Measurements from ENCODE around the gene MCTP1. TPM values are rescaled to one million over a fixed set of nuclear protein-coding genes. Genes with fewer than 3 reads are reported as not detected.

Gene MCTP1
- total RNA-seq, 4 donors from 2014 or later = 5.4 to 22.1 (median 5.8) TPM

DNA sequence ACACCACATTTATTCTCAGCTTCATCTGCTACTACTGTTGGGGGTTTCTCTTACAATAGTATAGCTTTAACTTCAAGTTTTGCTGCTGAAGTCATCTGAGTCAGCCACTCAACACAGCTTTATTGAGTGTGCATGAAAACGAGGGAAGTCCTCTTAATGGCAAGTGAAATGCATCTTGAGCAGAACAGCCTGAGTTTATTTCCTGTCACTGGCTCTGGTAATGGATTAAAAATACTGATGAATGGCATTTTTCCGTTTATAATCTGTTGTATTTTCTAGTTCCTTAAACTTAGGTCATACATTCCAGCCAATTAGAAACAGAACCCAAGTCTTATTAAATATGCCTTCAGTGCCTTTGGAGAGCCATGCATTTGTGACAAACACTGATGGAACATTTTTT is 427.8 kb downstream of the MCTP1 start:
- Histone ChIP-seq H3K27ac (no peak overlapping the region), H3K36me3 (no peaks in the 10 kb centered on the region), H3K27me3 (no peaks in the 10 kb centered on the region), H3K9me3 (no peaks in the 10 kb centered on the region), H3K4me3 (no peak overlapping the region), H3K4me1 (no peaks in the 10 kb centered on the region)
- DNase-seq = no peak
- intact Hi-C loops (cut with DNase I; ENCODE audit: low total_unique reads) (no loop called here), in situ Hi-C loops (cut with MboI; ENCODE audit: low sequenced_read_pairs in 4 of 4) (no loop called here)
- no peak for ATAC-seq
- TF ChIP-seq POLR2A (IDR thresholded peaks at IDR 0.05) = no peak
- TF ChIP-seq, protein P1, sequence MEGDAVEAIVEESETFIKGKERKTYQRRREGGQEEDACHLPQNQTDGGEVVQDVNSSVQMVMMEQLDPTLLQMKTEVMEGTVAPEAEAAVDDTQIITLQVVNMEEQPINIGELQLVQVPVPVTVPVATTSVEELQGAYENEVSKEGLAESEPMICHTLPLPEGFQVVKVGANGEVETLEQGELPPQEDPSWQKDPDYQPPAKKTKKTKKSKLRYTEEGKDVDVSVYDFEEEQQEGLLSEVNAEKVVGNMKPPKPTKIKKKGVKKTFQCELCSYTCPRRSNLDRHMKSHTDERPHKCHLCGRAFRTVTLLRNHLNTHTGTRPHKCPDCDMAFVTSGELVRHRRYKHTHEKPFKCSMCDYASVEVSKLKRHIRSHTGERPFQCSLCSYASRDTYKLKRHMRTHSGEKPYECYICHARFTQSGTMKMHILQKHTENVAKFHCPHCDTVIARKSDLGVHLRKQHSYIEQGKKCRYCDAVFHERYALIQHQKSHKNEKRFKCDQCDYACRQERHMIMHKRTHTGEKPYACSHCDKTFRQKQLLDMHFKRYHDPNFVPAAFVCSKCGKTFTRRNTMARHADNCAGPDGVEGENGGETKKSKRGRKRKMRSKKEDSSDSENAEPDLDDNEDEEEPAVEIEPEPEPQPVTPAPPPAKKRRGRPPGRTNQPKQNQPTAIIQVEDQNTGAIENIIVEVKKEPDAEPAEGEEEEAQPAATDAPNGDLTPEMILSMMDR (IDR thresholded peaks at IDR 0.05 in 4 of 5, conservative IDR thresholded peaks at IDR 0.05 in 1 of 5) = no peak

DNA sequence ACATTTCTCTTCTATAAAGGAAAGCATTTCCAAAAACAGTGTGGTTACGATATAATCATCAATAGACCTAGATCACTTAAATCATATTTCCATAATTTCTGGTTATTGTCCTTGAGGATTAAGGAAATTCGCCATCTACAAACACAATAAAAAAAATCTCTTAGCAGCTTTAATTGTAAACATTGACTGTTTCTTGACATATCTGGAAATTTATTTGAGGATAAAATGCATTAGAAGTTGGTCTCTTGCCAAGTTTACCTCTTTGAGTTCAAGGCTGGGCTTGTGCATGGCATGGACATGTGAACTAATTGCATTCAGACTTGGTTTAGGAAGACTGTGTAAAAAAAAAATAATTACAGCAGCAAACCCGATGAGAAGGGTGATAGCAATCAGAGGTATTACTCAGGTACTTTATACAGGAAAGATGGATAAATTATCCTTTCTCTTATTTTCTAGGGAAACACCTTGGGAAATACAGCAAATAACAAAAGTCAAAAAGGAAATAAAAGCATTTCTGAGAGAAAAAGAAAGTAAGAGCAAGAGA is 428.6 kb downstream of the MCTP1 start:
- no peaks in the 10 kb centered on the region for H3K27me3 ChIP-seq
- H3K4me1 ChIP-seq = no peaks in the 10 kb centered on the region
- no peaks in the 10 kb centered on the region for H3K36me3 ChIP-seq
- DNase-seq (no peak), ATAC-seq (no peak)
- in situ Hi-C loops (cut with MboI; ENCODE audit: low sequenced_read_pairs in 4 of 4) = no loop called here
- TF ChIP-seq, protein P1 (IDR thresholded peaks at IDR 0.05 in 4 of 5, conservative IDR thresholded peaks at IDR 0.05 in 1 of 5) = no peak
- TF ChIP-seq POLR2A (IDR thresholded peaks at IDR 0.05) = no peak
- H3K4me3 ChIP-seq = no peak overlapping the region
- H3K9me3 ChIP-seq = no peaks in the 10 kb centered on the region
- H3K27ac ChIP-seq = no peak overlapping the region
- intact Hi-C loops (cut with DNase I; ENCODE audit: low total_unique reads) = no loop called here

DNA sequence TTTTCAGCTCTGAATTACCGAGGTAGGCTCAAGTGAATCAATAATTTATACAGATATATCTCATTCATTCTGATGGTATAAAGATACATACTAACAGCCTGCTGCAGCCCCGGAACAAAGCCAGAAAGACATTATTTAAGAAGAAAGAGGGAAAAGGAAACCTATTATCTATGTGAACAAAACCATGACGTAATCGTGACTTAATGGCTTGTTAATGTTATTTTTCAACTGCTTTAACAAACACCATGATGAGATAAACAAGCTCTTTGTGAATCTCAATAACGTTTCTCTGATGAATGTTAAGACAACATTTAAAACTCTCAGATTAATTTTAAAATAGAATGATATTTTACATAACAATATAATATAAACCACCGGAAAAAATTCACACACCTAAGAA is 429.4 kb downstream of the MCTP1 start:
- Histone ChIP-seq H3K36me3 (no peaks in the 10 kb centered on the region), H3K4me3 (no peak overlapping the region), H3K27ac (no peak overlapping the region), H3K27me3 (no peaks in the 10 kb centered on the region), H3K4me1 (no peaks in the 10 kb centered on the region), H3K9me3 (no peaks in the 10 kb centered on the region)
- intact Hi-C loops (cut with DNase I; ENCODE audit: low total_unique reads) (no loop called here), in situ Hi-C loops (cut with MboI; ENCODE audit: low sequenced_read_pairs in 4 of 4) (no loop called here)
- TF ChIP-seq, protein P1 (IDR thresholded peaks at IDR 0.05 in 4 of 5, conservative IDR thresholded peaks at IDR 0.05 in 1 of 5) = no peak
- TF ChIP-seq POLR2A (IDR thresholded peaks at IDR 0.05) = no peak
- ATAC-seq (no peak), DNase-seq (no peak)

DNA sequence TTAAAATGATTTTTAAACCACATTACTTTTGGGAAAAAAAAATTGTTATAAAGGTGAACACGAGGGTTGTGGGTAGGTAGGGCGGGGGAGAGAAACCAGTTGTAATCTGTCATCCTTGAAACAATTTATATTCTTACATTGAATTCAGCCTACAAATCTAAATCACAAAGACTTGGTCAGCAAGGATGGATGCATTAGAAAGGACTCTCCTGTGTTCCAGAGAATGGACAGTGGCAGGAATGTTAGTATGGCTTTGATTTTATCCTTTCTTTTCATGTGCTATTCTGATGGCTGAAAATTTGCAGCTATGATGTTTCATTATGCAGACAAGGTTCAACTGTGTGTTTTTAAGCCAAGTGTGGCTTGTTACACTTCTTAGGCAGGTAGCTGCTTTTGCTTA is 431.8 kb downstream of the MCTP1 start:
- Histone ChIP-seq H3K4me1 (no peaks in the 10 kb centered on the region), H3K9me3 (no peaks in the 10 kb centered on the region), H3K36me3 (no peaks in the 10 kb centered on the region), H3K4me3 (no peak overlapping the region), H3K27ac (no peak overlapping the region), H3K27me3 (no peaks in the 10 kb centered on the region)
- TF ChIP-seq, protein P1 (IDR thresholded peaks at IDR 0.05 in 4 of 5, conservative IDR thresholded peaks at IDR 0.05 in 1 of 5) = no peak
- no peak for TF ChIP-seq POLR2A (IDR thresholded peaks at IDR 0.05)
- DNase-seq (no peak), ATAC-seq (no peak)
- intact Hi-C loops (cut with DNase I; ENCODE audit: low total_unique reads) = no loop called here
- in situ Hi-C loops (cut with MboI; ENCODE audit: low sequenced_read_pairs in 4 of 4) = no loop called here

DNA sequence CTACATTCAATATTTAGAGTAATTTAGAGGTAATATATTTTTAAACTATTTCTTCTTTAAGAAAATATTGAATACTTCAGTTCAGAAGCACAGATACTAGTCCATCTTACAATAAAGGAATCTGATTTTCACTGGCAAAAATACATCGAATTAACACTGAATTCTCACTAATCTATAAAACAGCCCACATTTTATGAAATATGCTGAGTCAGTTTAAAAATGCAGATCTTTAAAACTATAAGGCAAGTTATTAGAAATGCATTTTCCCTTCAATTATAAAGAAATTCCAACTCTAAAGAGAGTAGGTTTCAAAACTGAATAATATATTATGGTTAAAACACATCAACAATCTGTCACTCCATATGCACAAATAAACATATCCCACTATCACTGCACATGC is 433.9 kb downstream of the MCTP1 start:
- ATAC-seq (no peak), DNase-seq (no peak)
- no peaks in the 10 kb centered on the region for H3K4me1 ChIP-seq
- H3K27me3 ChIP-seq = no peaks in the 10 kb centered on the region
- in situ Hi-C loops (cut with MboI; ENCODE audit: low sequenced_read_pairs in 4 of 4) = no loop called here
- intact Hi-C loops (cut with DNase I; ENCODE audit: low total_unique reads) = no loop called here
- no peaks in the 10 kb centered on the region for H3K9me3 ChIP-seq
- H3K4me3 ChIP-seq = no peak overlapping the region
- no peak overlapping the region for H3K27ac ChIP-seq
- H3K36me3 ChIP-seq = no peaks in the 10 kb centered on the region
- TF ChIP-seq POLR2A (IDR thresholded peaks at IDR 0.05) = no peak
- TF ChIP-seq, protein P1 (IDR thresholded peaks at IDR 0.05 in 4 of 5, conservative IDR thresholded peaks at IDR 0.05 in 1 of 5) = no peak
